ENCODE measurements around the gene MYO5B. TPM values are rescaled to one million over a fixed set of nuclear protein-coding genes. Genes with fewer than 3 reads are reported as not detected.

MYO5B gene
- total RNA-seq, 1 donor from 2014 or later = 39.1 TPM

GRCh38 chr18:49997558-49997957, 197.4 kb downstream of the MYO5B start:
- Mint-ChIP-seq H3K27ac (no peak overlapping the region), H3K9me3 (ENCODE audit: low read depth) (peaks cover 5% of the 10 kb centered on the region), H3K36me3 (ENCODE audit: insufficient read depth) (peaks cover 18% of the 10 kb centered on the region), H3K27me3 (no peaks in the 10 kb centered on the region), H3K4me1 (ENCODE audit: low read depth) (peaks cover 6% of the 10 kb centered on the region), H3K4me3 (ENCODE audit: low read depth) (no peak overlapping the region)
- no peak for DNase-seq (ENCODE audit: low spot score, unreplicated experiment)
- TF ChIP-seq, protein P1, sequence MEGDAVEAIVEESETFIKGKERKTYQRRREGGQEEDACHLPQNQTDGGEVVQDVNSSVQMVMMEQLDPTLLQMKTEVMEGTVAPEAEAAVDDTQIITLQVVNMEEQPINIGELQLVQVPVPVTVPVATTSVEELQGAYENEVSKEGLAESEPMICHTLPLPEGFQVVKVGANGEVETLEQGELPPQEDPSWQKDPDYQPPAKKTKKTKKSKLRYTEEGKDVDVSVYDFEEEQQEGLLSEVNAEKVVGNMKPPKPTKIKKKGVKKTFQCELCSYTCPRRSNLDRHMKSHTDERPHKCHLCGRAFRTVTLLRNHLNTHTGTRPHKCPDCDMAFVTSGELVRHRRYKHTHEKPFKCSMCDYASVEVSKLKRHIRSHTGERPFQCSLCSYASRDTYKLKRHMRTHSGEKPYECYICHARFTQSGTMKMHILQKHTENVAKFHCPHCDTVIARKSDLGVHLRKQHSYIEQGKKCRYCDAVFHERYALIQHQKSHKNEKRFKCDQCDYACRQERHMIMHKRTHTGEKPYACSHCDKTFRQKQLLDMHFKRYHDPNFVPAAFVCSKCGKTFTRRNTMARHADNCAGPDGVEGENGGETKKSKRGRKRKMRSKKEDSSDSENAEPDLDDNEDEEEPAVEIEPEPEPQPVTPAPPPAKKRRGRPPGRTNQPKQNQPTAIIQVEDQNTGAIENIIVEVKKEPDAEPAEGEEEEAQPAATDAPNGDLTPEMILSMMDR (IDR thresholded peaks at IDR 0.05; ENCODE audit: unreplicated experiment) = no peak

GRCh38 chr18:49994410-49994809, 200.5 kb downstream of the MYO5B start:
- no peaks in the 10 kb centered on the region for H3K27me3 Mint-ChIP-seq
- peaks cover 6% of the 10 kb centered on the region for H3K4me1 Mint-ChIP-seq (ENCODE audit: low read depth)
- DNase-seq (ENCODE audit: low spot score, unreplicated experiment) = no peak
- TF ChIP-seq, protein P1 (IDR thresholded peaks at IDR 0.05; ENCODE audit: unreplicated experiment) = no peak
- peaks cover 5% of the 10 kb centered on the region for H3K9me3 Mint-ChIP-seq (ENCODE audit: low read depth)
- no peak overlapping the region for H3K4me3 Mint-ChIP-seq (ENCODE audit: low read depth)
- no peak overlapping the region for H3K27ac Mint-ChIP-seq
- H3K36me3 Mint-ChIP-seq (ENCODE audit: insufficient read depth) = peaks cover 15% of the 10 kb centered on the region

- TF ChIP-seq, protein P1 (IDR thresholded peaks at IDR 0.05; ENCODE audit: unreplicated experiment) = no peak
- no peak for DNase-seq (ENCODE audit: low spot score, unreplicated experiment)
- Mint-ChIP-seq H3K4me1 (ENCODE audit: low read depth) (peaks cover 6% of the 10 kb centered on the region), H3K27ac (no peak overlapping the region), H3K27me3 (no peaks in the 10 kb centered on the region), H3K36me3 (ENCODE audit: insufficient read depth) (peaks cover 13% of the 10 kb centered on the region), H3K9me3 (ENCODE audit: low read depth) (peaks cover 5% of the 10 kb centered on the region), H3K4me3 (ENCODE audit: low read depth) (no peak overlapping the region)
Measured at GRCh38 chr18:49993299-49993698, 201.6 kb downstream of the MYO5B start.

DNA sequence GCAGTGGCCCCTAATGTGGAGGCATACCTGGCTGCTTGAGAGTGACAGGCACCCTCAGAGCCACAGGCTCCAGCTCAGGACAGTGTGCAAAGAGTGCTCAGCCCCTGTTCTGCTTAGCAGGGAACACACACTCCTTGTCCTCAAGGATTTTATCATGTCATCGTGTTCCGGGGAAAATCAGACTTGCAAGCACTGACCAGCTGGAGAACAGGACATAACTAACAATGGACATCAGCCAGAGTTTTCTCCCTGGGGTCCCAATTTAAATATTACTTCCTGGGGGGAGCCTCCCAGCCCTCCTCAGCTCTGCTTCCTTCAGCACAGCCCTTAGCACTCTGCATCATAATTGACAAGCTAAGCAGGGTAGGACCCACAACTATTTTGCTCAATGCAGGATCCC, 206.2 kb downstream of the MYO5B start:
- H3K36me3 Mint-ChIP-seq (ENCODE audit: insufficient read depth) = peaks cover 8% of the 10 kb centered on the region
- H3K27me3 Mint-ChIP-seq = no peaks in the 10 kb centered on the region
- H3K4me1 Mint-ChIP-seq (ENCODE audit: low read depth) = no peaks in the 10 kb centered on the region
- H3K9me3 Mint-ChIP-seq (ENCODE audit: low read depth) = no peaks in the 10 kb centered on the region
- no peak overlapping the region for H3K4me3 Mint-ChIP-seq (ENCODE audit: low read depth)
- no peak for DNase-seq (ENCODE audit: low spot score, unreplicated experiment)
- TF ChIP-seq, protein P1 (IDR thresholded peaks at IDR 0.05; ENCODE audit: unreplicated experiment) = no peak
- H3K27ac Mint-ChIP-seq = no peak overlapping the region

GRCh38 chr18:49988101-49988500, 206.8 kb downstream of the MYO5B start:
- Mint-ChIP-seq H3K27me3 (no peaks in the 10 kb centered on the region), H3K36me3 (ENCODE audit: insufficient read depth) (peaks cover 8% of the 10 kb centered on the region), H3K4me3 (ENCODE audit: low read depth) (no peak overlapping the region), H3K27ac (no peak overlapping the region), H3K9me3 (ENCODE audit: low read depth) (no peaks in the 10 kb centered on the region), H3K4me1 (ENCODE audit: low read depth) (no peaks in the 10 kb centered on the region)
- TF ChIP-seq, protein P1 (IDR thresholded peaks at IDR 0.05; ENCODE audit: unreplicated experiment) = no peak
- no peak for DNase-seq (ENCODE audit: low spot score, unreplicated experiment)

Data from progenitor cell of endocrine pancreas (in vitro differentiated cells).